ENCODE results near the gene MS4A6A.

MS4A6A gene

GRCh38 chr11:60168306-60168705 lies 14.6 kb downstream of the MS4A6A start:
- DNase-seq (ENCODE audit: low read depth, low spot score) = no peak
- in situ Hi-C loops (cut with HindIII; ENCODE audit: low sequenced_read_pairs) = no loop called here
- H3K4me3 ChIP-seq (ENCODE audit: low read depth, low read length) = no peak overlapping the region
- TF ChIP-seq, protein P1, sequence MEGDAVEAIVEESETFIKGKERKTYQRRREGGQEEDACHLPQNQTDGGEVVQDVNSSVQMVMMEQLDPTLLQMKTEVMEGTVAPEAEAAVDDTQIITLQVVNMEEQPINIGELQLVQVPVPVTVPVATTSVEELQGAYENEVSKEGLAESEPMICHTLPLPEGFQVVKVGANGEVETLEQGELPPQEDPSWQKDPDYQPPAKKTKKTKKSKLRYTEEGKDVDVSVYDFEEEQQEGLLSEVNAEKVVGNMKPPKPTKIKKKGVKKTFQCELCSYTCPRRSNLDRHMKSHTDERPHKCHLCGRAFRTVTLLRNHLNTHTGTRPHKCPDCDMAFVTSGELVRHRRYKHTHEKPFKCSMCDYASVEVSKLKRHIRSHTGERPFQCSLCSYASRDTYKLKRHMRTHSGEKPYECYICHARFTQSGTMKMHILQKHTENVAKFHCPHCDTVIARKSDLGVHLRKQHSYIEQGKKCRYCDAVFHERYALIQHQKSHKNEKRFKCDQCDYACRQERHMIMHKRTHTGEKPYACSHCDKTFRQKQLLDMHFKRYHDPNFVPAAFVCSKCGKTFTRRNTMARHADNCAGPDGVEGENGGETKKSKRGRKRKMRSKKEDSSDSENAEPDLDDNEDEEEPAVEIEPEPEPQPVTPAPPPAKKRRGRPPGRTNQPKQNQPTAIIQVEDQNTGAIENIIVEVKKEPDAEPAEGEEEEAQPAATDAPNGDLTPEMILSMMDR (IDR thresholded peaks at IDR 0.05; ENCODE audit: low read depth, low read length) = no peak

DNA sequence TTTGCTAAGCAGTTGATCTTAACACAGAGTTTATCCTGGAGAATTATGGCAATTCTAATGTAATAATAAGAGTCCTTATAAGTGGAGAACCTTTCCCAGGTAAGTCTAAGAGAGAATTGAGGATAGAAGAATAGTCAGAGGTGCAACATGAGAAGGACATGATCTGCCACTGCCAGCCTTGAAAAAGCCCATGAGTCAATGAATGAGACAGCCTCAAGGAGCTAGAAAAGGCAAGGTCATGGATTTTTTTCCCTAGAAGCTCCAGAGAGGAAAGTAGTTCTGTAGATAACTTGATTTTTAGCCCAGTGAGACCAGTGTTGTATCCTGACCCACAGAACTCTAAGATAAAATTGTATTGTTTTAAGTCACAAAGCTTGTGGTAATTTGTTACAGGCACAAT lies 16.9 kb downstream of the MS4A6A start:
- TF ChIP-seq, protein P1 (IDR thresholded peaks at IDR 0.05; ENCODE audit: low read depth, low read length) = no peak
- H3K4me3 ChIP-seq (ENCODE audit: low read depth, low read length) = no peak overlapping the region
- in situ Hi-C loops (cut with HindIII; ENCODE audit: low sequenced_read_pairs) = no loop called here
- no peak for DNase-seq (ENCODE audit: low read depth, low spot score)

- H3K4me3 ChIP-seq (ENCODE audit: low read depth, low read length) = no peak overlapping the region
- in situ Hi-C loops (cut with HindIII; ENCODE audit: low sequenced_read_pairs) = no loop called here
- TF ChIP-seq, protein P1 (IDR thresholded peaks at IDR 0.05; ENCODE audit: low read depth, low read length) = no peak
- no peak for DNase-seq (ENCODE audit: low read depth, low spot score)
Observed at GRCh38 chr11:60165538-60165937, 17.3 kb downstream of the MS4A6A start.

- H3K4me3 ChIP-seq (ENCODE audit: low read depth, low read length) = no peak overlapping the region
- no peak for DNase-seq (ENCODE audit: low read depth, low spot score)
- in situ Hi-C loops (cut with HindIII; ENCODE audit: low sequenced_read_pairs) = no loop called here
- TF ChIP-seq, protein P1 (IDR thresholded peaks at IDR 0.05; ENCODE audit: low read depth, low read length) = no peak
Observed at GRCh38 chr11:60164550-60165075, 18.3 kb downstream of the MS4A6A start.

DNA sequence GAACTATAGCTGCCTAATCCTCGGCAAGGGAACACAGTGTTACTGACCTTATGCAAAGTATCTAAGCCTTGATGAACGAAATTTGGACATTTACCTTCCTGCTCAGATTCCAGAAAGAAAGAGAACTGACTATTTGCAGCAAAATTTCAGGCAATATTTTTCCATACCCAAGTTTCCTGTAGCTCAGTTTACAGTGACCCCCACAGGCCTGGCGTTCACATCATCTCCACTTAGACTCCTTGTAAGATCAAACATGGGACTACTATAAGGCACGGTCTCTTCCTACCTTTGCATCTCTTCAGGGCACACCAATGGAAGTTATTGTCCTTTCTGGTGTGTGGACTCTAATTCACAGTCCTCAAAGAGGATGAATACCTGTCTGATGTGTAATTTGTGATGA lies 21.1 kb downstream of the MS4A6A start:
- in situ Hi-C loops (cut with HindIII; ENCODE audit: low sequenced_read_pairs) = no loop called here
- DNase-seq (ENCODE audit: low read depth, low spot score) = no peak
- TF ChIP-seq, protein P1 (IDR thresholded peaks at IDR 0.05; ENCODE audit: low read depth, low read length) = no peak
- no peak overlapping the region for H3K4me3 ChIP-seq (ENCODE audit: low read depth, low read length)

- DNase-seq (ENCODE audit: low read depth, low spot score) = no peak
- H3K4me3 ChIP-seq (ENCODE audit: low read depth, low read length) = no peak overlapping the region
- in situ Hi-C loops (cut with HindIII; ENCODE audit: low sequenced_read_pairs) = no loop called here
- TF ChIP-seq, protein P1 (IDR thresholded peaks at IDR 0.05; ENCODE audit: low read depth, low read length) = no peak
Observed at GRCh38 chr11:60161107-60161506, 21.8 kb downstream of the MS4A6A start.

DNA sequence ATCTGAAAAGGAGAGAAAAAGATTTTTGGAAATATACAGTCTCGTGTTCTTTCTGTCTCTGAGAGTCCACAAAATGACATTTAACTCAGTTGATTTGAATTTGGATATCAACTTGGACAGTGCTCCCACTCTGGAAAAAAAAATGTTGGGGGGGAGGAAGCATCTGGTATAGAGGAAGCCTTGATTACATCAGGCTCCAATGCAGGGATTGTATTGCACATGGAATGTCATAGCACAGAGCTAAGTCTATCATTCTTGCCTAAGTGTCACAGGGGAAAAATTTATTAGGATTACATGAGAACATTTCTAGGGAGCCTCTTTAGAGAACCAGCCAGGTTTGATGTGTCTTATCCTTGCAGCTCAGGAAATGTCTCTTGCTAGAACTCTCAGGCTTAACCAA lies 23.0 kb downstream of the MS4A6A start:
- in situ Hi-C loops (cut with HindIII; ENCODE audit: low sequenced_read_pairs) = no loop called here
- no peak for DNase-seq (ENCODE audit: low read depth, low spot score)
- TF ChIP-seq, protein P1 (IDR thresholded peaks at IDR 0.05; ENCODE audit: low read depth, low read length) = no peak
- H3K4me3 ChIP-seq (ENCODE audit: low read depth, low read length) = no peak overlapping the region
